ENCODE results near the gene NUP214.

NUP214 gene

DNA sequence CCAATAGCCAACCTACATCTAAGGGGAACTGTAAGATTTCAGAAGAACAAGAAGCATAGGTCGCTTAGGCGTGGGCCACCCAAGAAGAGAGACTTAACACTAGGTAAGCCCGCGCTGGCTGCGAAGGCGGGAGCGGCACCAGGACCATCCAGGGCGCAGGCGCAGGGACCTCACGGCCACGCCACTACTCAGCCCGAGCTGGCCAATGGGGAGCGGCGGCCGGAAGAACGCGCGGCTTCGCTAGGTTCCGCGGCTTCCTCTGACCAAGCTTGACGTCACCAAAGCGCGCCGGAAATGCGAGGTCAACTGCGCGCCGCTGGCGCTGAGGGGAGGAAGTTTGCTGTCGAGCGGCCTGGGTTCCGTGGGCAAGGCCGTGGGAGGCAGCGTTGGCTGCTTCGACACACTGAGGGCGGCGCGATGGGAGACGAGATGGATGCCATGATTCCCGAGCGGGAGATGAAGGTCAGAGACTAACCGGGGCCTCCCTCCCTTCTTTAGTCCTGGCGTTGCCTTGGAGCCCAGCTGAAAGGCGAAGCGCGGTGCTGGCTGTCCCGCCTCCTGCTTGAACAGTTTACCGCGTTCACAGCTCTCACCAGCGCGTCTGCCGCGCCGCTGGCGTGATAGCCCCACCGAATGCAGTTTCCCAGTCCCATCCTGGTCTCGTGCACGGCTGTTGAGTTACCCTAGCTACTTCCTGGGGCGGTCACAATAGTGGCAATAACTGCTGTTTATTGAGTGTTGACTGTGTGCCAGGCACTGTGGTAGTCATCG lies at the start of gene NUP214:
Gene NUP214 (plus strand): TSS at position 299 of the 771 bp plus-strand sequence. CDS start 119 bp downstream, at position 418.
- H3K4me3 ChIP-seq (ENCODE audit: low read depth, low read length): peak within 1 kb of the TSS; percentile 88

DNA sequence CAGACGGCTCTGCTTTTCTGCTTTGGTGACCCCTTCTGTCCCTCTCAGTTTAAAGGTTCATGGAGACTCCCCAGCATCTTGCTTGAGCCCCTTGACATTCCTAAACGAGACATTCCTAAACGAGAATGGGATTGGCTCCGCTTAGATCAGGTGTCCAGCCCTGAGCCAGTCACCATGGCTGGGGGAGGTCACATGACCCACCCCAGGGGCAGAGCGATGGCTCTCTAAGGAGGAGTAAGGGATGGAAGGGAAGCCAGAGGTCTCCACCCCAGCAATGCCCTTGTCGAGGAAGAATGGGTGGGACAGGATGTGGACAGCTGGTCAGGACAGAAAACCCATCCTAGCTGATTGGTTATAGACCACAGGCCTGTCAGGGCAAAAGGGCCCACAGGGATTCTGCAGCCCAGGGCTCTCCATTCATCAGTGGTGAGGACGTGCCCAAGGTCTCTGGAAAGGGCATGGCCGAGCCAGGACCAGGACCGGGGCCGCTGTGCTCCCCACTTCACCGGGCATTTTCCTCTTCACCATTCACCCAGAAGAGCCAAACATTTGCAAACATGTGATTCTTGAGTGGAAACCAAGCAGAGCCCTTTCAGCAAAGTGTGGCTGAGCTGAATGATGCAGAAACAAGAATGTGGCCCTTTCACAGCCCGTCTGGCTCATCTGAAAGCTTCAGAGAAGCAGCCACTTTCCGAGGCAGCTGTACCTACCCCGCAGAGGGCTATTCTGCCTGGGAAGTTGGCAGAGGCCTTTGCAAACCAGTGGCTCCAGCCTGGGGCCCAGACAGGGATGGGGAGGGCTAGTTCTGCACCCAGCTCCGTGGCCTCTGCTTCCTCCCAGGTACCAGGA lies 48.8 kb upstream of the NUP214 start:
- no peak overlapping the region for H3K4me3 ChIP-seq (ENCODE audit: low read depth, low read length)

DNA sequence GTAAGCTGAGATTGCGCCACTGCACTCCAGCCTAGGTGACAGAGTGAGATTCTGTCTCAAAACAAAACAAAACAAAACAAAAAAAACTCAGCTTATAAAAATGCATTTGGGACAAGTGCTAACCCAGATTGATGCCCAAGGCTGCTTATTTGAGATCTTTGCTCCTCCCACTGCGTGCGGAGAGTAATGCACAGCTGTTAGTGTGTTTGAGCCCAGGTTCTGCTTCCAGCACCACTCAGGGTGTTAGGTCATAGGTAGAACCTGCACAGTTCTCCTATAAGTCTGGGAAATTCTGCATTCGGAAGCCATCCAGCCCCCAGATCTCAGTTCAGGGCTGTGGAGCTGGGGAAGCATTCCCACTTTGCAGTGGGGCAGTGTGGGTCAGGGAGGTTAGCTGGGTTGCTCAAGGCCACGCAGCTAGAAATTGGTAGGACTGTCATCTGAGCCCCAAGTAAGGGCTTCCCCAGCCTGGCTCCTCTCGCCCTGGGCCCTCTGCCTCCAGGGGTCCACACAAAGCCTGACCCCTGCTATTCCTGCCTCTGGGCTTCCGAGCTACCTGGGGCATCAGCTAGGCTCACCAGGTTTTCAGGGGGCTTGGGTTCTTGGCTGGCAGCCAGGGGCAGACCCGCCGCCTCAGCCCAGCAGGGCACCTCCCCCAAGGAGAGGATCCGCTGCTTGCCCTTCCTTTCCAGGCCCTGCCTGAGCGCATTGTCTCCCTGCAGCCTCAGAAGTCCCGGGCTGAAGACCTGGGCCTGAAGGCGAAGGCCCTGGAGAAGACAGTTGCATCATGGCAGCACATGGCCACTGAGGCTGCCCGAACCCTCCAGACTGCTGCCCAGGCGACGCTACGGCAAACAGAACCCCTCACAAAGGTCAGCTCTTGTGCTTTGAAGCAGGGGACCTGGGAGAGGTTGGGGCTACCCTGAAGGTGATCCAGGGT lies 46.7 kb upstream of the NUP214 start:
- no peak overlapping the region for H3K4me3 ChIP-seq (ENCODE audit: low read depth, low read length)

DNA sequence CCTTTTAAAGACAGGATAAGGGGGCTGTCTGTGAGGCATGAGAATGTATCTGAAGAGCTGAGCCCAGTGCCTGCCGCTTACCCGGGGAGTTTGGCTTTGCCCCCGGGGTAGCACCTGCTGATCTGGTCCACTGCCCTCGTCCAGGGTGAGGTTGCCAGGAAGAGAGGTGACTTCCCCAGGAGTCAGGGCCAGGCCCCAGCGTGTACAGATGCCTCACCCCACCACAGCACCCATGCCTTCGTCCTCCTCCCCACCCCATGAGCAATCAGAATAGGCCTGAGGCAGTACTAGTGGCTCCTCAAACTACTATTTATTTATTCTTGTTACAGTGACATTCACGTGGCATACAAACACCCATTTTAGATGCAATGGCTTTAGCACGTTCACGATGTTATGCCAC lies 44.8 kb upstream of the NUP214 start:
- H3K4me3 ChIP-seq (ENCODE audit: low read depth, low read length): no peak overlapping the region

DNA sequence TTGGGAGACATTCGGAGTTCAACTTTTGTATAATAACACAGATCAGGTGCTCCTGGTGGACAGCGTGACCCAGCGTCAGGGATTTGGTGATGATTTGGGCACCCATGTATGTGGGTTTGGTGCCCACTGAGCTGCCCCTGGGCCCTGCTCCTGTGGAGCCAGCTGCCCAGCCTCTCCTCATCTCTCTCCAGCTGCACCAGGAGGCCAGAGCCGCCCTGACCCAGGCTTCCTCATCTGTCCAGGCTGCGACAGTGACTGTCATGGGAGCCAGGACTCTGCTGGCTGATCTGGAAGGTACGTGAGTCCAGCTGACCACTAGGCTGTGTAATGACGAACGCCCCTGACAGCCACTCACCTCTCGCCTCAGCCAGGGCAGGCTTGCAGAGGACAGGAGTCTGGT lies 43.5 kb upstream of the NUP214 start:
- H3K4me3 ChIP-seq (ENCODE audit: low read depth, low read length): no peak overlapping the region

DNA sequence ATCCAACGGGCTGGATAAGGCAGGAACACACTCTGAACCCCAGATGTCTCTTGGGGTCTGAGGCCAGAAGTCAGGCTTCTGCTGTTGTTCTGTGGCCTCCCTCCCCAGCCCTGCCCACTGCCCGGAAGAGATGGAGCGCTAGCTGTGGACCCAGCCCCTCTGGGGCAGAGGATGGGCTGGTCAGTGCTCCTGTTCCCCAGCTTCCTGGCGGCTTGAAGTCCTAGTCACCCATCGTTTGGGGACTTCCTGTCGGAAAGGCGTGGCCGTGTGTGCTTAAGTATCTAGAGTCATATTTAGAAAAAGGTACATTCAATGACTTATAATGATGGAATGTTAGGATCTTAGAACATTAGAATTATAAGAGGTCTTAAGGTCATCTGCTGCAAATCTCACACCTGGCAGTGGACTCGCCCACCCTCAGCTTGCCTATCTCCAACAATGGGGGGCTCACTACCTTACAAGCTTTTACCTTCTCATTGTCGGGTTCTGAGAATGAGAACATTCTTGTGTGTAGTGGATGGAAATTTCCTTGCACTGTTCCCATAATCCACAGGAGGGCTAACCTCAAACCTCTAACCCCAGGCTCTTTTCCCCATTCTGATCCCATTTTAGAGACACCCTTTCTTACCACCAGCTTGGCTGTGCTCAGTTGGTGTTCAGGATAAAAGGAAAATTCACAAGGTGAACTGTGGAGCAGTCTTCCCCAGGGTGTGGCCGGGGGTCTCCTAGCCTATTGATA lies 42.4 kb upstream of the NUP214 start:
- no peak overlapping the region for H3K4me3 ChIP-seq (ENCODE audit: low read depth, low read length)

DNA sequence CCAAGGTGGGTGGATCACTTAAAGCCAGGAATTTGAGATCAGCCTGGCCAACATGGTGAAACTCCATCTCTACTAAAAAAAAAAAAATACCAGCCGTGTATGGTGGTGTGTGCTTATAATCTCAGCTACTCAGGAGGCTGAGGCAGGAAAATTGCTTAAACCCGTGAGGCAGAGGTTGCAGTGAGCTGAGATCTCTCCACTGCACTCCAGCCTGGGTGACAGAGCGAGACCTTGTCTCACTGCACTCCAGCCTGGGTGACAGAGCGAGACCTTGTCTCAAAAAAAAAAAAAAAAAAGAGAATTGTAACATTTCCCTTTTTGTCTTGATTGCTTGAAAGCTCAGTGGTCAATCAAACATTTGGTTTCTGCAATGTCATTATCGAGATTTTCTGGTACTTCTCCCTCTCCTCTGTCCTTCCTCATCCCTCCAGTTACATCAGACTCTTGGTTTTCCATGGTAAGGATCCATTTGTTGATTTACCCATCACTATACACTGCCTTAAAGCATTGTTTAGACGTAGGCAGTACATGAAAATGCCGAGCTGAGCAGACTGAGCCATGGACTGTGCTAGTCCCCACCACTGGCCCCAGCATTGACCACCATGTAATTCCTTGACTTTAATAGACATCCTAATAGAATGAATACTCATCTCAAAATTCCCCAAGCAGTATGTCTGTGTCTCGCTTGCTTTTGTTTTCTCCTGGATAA lies 40.6 kb upstream of the NUP214 start:
- no peak overlapping the region for H3K4me3 ChIP-seq (ENCODE audit: low read depth, low read length)

DNA sequence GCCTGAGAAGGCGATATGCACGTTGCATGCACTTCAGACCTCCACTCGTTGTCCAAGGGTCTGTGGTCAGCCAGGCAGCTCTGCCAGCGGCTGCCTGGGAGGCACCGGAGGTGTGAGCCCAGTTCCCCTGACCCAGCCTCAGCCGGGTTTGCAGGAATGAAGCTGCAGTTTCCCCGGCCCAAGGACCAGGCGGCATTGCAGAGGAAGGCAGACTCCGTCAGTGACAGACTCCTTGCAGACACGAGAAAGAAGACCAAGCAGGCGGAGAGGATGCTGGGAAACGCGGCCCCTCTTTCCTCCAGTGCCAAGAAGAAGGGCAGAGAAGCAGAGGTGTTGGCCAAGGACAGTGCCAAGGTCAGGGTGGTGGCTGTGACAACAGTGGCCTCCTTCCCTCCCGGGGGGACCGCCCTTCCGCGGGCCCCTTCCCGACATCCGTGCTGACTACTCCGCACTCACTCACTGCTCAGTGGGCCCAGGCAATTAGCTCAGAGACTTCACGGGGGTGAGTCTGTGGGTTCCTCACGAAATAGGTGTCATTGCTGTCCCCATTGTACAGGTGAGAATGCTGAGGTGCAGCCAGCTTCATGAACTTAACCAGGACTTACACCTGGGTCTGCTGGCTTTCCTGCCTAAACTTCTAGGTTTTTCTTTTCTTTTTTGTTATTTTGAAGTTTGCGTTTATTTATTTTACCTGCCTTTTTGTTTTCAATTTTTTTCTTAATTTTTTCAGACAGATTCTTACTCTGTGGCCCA lies 39.8 kb upstream of the NUP214 start:
- H3K4me3 ChIP-seq (ENCODE audit: low read depth, low read length): no peak overlapping the region

DNA sequence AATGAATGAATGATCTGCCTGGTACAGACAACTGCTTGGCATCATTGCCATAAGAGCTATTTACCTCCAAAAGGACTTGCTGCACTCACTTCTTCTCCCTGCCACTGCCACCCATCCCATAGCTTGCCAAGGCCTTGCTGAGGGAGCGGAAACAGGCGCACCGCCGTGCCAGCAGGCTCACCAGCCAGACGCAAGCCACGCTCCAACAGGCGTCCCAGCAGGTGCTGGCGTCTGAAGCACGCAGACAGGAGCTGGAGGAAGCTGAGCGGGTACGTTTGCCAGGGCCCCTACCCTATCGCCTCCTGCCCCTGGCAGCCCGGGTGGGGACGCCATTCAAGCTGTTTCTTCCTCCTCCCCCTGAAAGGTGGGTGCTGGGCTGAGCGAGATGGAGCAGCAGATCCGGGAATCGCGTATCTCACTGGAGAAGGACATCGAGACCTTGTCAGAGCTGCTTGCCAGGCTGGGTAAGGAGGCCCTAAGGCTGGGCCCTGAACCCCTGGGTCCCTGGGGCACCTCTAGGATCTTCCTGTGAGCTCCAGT lies 38.0 kb upstream of the NUP214 start:
- H3K4me3 ChIP-seq (ENCODE audit: low read depth, low read length): no peak overlapping the region

DNA sequence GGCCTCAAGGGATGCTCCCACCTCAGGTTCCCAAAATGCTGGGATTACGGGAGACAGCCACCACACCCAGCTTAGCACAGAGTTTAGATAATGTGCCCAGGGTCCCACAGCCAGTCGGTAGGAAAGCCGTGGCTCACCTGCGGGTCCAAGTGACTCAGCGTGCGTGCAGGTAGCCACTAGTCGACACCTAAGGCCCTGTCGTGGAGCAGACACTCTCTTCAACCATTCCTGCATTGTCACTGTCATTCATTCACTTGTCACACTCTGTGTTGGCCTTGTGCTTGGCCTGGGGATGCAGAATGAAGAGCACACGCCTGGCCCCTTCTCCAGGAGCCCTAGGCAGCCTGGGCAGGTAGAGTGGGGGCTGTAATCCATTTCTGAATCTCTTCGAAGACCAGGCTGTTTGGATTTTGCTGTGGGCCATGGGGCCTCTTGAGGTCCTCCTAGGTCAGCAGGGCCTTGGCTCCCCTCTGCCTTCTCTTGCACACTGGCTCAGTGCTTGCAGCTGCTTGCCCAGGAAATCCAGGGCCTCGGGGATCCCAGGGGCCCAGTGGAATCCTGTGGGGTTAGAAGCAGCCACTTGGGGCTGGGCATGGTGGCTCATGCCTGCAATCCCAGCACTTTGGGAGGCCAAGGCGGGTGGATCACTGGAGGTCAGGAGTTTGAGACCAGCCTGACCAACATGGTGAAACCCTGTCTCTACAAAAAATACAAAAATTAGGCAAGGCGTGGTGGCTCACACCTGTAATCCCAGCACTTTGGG lies 35.2 kb upstream of the NUP214 start:
- H3K4me3 ChIP-seq (ENCODE audit: low read depth, low read length): no peak overlapping the region

DNA sequence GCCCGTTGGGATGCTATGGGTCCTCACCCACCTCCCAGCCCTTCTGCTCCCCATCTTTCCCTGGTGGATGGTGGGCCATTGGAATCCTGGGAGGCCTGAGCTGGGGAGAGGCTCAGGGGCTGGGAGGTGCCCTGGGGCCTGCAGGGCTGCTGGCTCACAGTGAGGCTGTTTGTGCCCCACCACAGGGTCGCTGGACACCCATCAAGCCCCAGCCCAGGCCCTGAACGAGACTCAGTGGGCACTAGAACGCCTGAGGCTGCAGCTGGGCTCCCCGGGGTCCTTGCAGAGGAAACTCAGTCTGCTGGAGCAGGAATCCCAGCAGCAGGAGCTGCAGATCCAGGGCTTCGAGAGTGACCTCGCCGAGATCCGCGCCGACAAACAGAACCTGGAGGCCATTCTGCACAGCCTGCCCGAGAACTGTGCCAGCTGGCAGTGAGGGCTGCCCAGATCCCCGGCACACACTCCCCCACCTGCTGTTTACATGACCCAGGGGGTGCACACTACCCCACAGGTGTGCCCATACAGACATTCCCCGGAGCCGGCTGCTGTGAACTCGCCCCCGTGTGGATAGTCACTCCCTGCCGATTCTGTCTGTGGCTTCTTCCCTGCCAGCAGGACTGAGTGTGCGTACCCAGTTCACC lies 33.9 kb upstream of the NUP214 start:
- H3K4me3 ChIP-seq (ENCODE audit: low read depth, low read length): no peak overlapping the region

DNA sequence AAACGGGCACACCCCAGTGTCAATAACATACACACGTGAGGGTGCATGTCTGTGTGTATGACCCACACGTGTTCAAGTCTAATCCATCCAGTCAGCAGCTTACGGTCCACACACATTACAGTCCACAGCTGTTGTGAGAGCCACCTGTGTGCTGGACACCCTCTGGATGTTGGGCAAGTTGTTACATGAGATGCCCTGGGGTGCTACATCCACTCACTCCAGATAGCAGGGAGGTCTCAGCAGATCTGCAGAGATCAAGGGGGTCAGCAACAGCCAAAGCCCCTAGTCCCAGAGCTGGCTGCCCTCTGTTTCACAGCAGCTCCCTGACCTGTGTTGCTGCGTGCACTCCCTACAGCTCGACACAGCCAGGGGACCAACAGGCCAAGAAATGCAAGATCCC lies 33.4 kb upstream of the NUP214 start:
- H3K4me3 ChIP-seq (ENCODE audit: low read depth, low read length): no peak overlapping the region

DNA sequence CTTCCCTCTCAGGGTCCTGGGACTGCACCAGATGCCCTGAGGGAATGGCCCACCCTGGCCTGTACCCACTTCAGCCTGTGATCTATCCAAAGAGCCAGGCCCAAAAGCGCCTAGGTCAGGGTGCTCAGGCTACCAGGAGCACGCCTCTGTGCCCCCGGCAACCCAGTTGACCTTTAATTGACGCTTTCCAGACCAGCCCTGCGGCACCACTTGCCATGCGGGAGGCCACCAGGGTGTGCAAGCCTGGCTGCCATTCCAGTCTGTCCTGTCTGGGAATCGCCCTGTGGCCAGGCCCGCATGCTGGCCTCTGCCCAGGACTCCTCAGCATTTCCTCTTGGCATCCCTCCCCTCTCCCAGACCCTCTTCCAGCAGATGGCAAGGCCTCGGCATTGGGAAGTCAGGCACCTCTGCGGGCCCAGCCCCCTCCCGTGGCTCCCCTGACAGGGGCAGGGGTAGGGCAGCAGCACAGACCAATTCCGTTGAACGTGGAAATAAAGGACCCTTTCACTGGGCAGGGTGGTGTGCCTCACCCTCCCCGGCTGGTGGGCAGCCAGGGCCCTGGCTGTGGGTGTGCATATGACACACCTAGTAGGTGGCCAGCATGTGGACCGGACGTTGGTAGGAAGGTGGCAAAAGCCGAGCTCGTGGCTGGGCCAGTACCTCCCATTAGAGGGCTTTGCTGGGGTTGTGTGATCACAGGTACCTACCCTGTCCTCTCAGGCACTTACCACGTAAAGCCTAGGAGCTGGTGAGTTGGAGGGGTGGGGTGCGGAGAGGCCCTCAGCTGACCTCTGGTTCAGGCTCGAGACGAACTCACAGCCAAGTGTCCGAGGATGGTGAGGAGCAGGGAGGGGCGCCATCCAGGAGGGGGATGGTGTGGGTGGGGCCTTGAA lies 32.6 kb upstream of the NUP214 start:
- no peak overlapping the region for H3K4me3 ChIP-seq (ENCODE audit: low read depth, low read length)

DNA sequence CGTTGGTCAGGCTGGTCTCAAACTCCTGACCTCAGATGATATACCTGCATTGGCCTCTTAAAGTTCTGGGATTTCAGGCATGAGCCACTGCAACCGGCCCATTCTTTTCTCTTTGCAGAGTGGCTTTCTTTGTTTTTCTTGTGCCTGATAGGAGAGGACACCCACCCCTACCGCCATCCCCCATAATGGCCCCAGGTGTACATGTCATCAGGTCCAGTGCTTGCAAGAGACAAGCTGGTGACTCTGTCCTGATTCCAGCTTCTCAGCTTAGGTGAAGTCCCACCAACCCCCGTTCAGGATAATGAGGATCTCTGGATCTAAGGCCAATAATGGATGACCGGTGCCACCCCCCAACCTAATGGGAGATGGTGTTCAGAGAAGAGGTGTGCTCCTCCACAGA lies 31.4 kb upstream of the NUP214 start:
- no peak overlapping the region for H3K4me3 ChIP-seq (ENCODE audit: low read depth, low read length)

DNA sequence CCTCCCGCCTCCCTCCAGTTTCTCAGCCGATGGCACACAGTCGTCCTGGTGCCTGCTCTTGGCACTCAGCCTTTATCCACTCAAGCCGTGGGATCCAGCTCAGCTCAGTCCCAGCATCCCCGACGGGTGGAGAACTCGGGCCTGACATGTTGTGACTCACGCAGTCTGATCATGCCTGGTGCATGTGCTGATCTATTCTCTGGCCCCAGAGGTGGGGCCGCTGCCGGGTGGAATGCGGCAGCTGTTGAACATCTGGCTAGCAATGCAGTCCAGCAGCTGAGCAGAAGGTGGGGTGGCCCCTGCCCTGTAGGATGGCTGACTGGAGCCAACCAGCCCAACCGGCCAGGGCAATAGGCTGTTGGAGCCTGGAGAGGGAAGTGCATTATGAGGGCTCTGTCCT lies 30.8 kb upstream of the NUP214 start:
- H3K4me3 ChIP-seq (ENCODE audit: low read depth, low read length): no peak overlapping the region

DNA sequence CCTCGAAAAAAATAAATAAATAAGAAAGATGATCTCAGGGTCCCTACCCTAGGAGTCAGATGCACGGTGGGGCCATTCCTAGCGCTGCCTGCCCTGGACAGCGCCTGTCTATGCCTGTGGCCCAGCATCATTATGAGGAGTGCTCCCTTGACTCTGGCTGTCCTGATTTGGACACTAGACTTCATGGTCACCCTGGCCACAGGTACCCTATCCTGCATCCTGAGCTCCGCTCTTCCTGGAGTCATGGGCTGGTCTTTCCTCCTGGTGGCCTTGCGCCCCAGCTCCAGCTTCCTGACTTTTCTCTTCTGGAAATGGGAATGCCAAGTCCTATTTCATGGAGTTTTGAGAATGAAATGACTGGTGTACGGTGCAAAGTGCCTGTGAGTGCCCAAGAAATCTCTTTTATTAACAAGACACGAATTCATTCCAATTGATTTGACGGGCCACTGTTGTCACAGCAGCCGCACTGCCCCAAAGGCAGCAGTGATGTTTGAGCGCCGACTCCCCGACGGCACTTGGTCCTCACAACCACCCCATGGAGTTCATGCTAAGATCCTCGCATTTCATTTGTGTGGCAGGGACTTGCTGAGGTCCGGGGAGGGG lies 29.6 kb upstream of the NUP214 start:
- peak overlapping the region; percentile 37 for H3K4me3 ChIP-seq (ENCODE audit: low read depth, low read length)
